ENCODE measurements around the gene FANCG. TPM values are rescaled to one million over a fixed set of nuclear protein-coding genes. Genes with fewer than 3 reads are reported as not detected.

The FANCG gene
- total and polyA plus RNA-seq, 2 of the 8 experiments (the other 6 are each of a cell fraction or from before 2014, with no cell fraction given) = 66.6 to 87.1 TPM

- no peak overlapping the region for H3K27ac ChIP-seq (ENCODE audit: low read depth, low read length)
- no peak overlapping the region for H3K23ac ChIP-seq (ENCODE audit: insufficient read length)
- no peak overlapping the region for H3K56ac ChIP-seq (replicated peaks; ENCODE audit: insufficient read length, low read depth, low read length)
- no peak overlapping the region for H3K14ac ChIP-seq (ENCODE audit: insufficient read length)
- H3K4ac ChIP-seq (replicated peaks; ENCODE audit: insufficient read length, low read depth, low read length) = no peak overlapping the region
- H3K27me3 ChIP-seq (replicated peaks in 1 of 4; ENCODE audit: control insufficient read depth in 3 of 4, extremely low read depth in 1 of 4, insufficient read depth in 3 of 4, low read length in 3 of 4) = no peaks in the 10 kb centered on the region
- H4K20me1 ChIP-seq (replicated peaks in 1 of 2; ENCODE audit: control insufficient read depth in 1 of 2, insufficient read depth in 2 of 2, low read length in 2 of 2) = peaks cover 22 to 42% of the 10 kb centered on the region in 2 experiments
- H4K5ac ChIP-seq (ENCODE audit: insufficient read length, low read depth, low read length) = no peak overlapping the region
- peaks cover 3% of the 10 kb centered on the region; the same call in 1 of the 2 replicates for H3K23me2 ChIP-seq (ENCODE audit: low read depth, low read length)
- no peak overlapping the region for H4K8ac ChIP-seq (ENCODE audit: extremely low read depth, insufficient read depth, low read length)
- no peak overlapping the region for H2BK20ac ChIP-seq (ENCODE audit: low read length)
- H2BK120ac ChIP-seq (replicated peaks; ENCODE audit: low read depth, low read length) = no peak overlapping the region
- H3K4me3 ChIP-seq (ENCODE audit: extremely low read depth in 1 of 4, insufficient read depth in 2 of 4, low read depth in 3 of 4, low read length in 4 of 4) = no peak overlapping the region
- no peak overlapping the region for H3K4me2 ChIP-seq (ENCODE audit: insufficient read depth in 1 of 2, low read depth in 2 of 2, low read length in 2 of 2)
- H2BK5ac ChIP-seq (ENCODE audit: low read depth, low read length) = no peak overlapping the region
- peaks cover 46 to 62% (median 60%) of the 10 kb centered on the region in 4 experiments for H3K36me3 ChIP-seq (ENCODE audit: control insufficient read depth in 2 of 4, insufficient read depth in 4 of 4, low read length in 3 of 4)
- ChIA-PET CTCF (ENCODE audit: partially characterized antibody) (interaction anchor here (1.1 to 9.4 kb wide), 4 partner anchors 9 to 349 kb away, joined by 3 to 50 read pairs (median 4); no protein-coding TSS in a partner anchor), POLR2A (ENCODE audit: partially characterized antibody) (interaction anchor here (1.2 to 17.6 kb wide), 6 partner anchors 10 to 73 kb away, joined by 3 to 440 read pairs (median 6); partner anchors contain the start of genes FANCG, PIGO and STOML2)
- H4K91ac ChIP-seq (replicated peaks; ENCODE audit: insufficient read length, low read length) = no peak overlapping the region
- no peak overlapping the region for H2BK15ac ChIP-seq (ENCODE audit: low read length)
- WGBS, 2 experiments (ENCODE audit: extremely low coverage in 1 of 2, insufficient coverage in 1 of 2, insufficient read length in 1 of 2, insufficient replicate concordance in 2 of 2, low coverage in 1 of 2, low lambda C conversion rate in 2 of 2, missing lambda C conversion rate in 1 of 2) = 95% methylated on average over 1 of the region's 1 CpG; no CpG with 5 or more reads in 1 of the 2 experiments
- no peak overlapping the region for H3K9ac ChIP-seq (replicated peaks in 1 of 4; ENCODE audit: extremely low read depth in 1 of 4, low read depth in 3 of 4, low read length in 3 of 4)
- H3K79me1 ChIP-seq (ENCODE audit: low read depth, low read length) = peaks cover 3% of the 10 kb centered on the region
- H3K18ac ChIP-seq (ENCODE audit: extremely low read depth, low read length) = no peak overlapping the region
- H3K79me2 ChIP-seq (ENCODE audit: control insufficient read depth in 1 of 2, insufficient read depth in 2 of 2, low read length in 2 of 2) = peaks cover 38 to 53% of the 10 kb centered on the region in 2 experiments
- H3K9me3 ChIP-seq (ENCODE audit: insufficient read depth in 2 of 2, low read depth in 1 of 2, low read length in 1 of 2) = no peaks in the 10 kb centered on the region
- H2BK12ac ChIP-seq (ENCODE audit: low read depth, low read length) = no peak overlapping the region
- FAIRE-seq (no peak), DNase-seq (ENCODE audit: low read depth in 1 of 2, low spot score in 2 of 2) (no peak)
- no peak overlapping the region for H2AK5ac ChIP-seq (ENCODE audit: low read depth, low read length)
- no peak overlapping the region for H2AFZ ChIP-seq (ENCODE audit: low read length)
- peaks cover 4 to 10% (median 6%) of the 10 kb centered on the region in 4 experiments for H3K4me1 ChIP-seq (replicated peaks in 1 of 4; ENCODE audit: control insufficient read depth in 3 of 4, insufficient read depth in 4 of 4, low read length in 3 of 4)
- TF ChIP-seq HDAC2 (IDR thresholded peaks at IDR 0.05; ENCODE audit: borderline replicate concordance in 1 of 2, low read depth in 2 of 2, low read length in 2 of 2) = no peak
- TF ChIP-seq CREB1 (IDR thresholded peaks at IDR 0.05) = no peak
- TF ChIP-seq SRF (IDR thresholded peaks at IDR 0.05; ENCODE audit: low read depth, low read length) = no peak
- no peak for TF ChIP-seq FOSL1 (IDR thresholded peaks at IDR 0.05; ENCODE audit: insufficient read depth, low read depth, low read length)
- no peak for TF ChIP-seq MAX (IDR thresholded peaks at IDR 0.05)
- TF ChIP-seq TCF12 (IDR thresholded peaks at IDR 0.05; ENCODE audit: low read depth, low read length) = no peak
- no peak for TF ChIP-seq SP1 (IDR thresholded peaks at IDR 0.05; ENCODE audit: low read depth, low read length)
- TF ChIP-seq NRF1 (IDR thresholded peaks at IDR 0.05; ENCODE audit: low read depth, low read length) = no peak
- TF ChIP-seq SIN3A (conservative IDR thresholded peaks at IDR 0.05 in 1 of 2, IDR thresholded peaks at IDR 0.05 in 1 of 2; ENCODE audit: low read depth in 1 of 2, low read length in 2 of 2) = no peak
- no peak for TF ChIP-seq RBBP5 (IDR thresholded peaks at IDR 0.05; ENCODE audit: borderline replicate concordance, low read depth, low read length)
- no peak for TF ChIP-seq USF2 (IDR thresholded peaks at IDR 0.05; ENCODE audit: low read length)
Observed at GRCh38 chr9:35067056-35067455, 12.7 kb downstream of the FANCG start.

Measured in H1 (cell line).